HepG2 (cell line): Measurements from ENCODE around the gene P2RX7. TPM values are rescaled to one million over a fixed set of nuclear protein-coding genes. Genes with fewer than 3 reads are reported as not detected.

Experiments used
- ATF7-NPFF ChIP-seq: sonication (generic); formaldehyde crosslinking; IDR thresholded peaks from 2 replicates; pipeline ENCODE4 v1.8.1; 2023; ENCODE audit warnings: mild to moderate bottlenecking, low read depth, missing genetic modification reagents, moderate library complexity
- ATRX ChIP-seq: sonication (generic); formaldehyde crosslinking; IDR thresholded peaks from 2 replicates; pipeline ENCODE4 v1.4.0; 2020; ENCODE audit warnings: missing genetic modification reagents, borderline replicate concordance
- CENPX ChIP-seq: sonication (generic); formaldehyde crosslinking; IDR thresholded peaks from 2 replicates; pipeline ENCODE4 v1.9.0; 2021; ENCODE audit warnings: mild to moderate bottlenecking, missing genetic modification reagents, moderate library complexity
- ERF ChIP-seq: IDR thresholded peaks from 2 replicates; pipeline ENCODE4 v1.6.1; 2018; ENCODE audit warnings: missing biosample characterization, missing genetic modification reagents
- HNRNPL ChIP-seq: fragments of 200-400 bp; formaldehyde crosslinking; IDR thresholded peaks from 2 replicates; pipeline ENCODE4 v1.6.1; 2017; ENCODE audit warnings: mild to moderate bottlenecking, low read depth, low read length
- HOMEZ ChIP-seq: IDR thresholded peaks from 2 replicates; pipeline ENCODE4 v1.6.1; 2016; ENCODE audit warnings: low read depth
- MAZ ChIP-seq, 2 experiments: sonication (generic) in 1 of 2; formaldehyde crosslinking in 1 of 2; IDR thresholded peaks; 2 replicates each; pipeline versions ENCODE4 v1.5.0 to v1.6.1; 2012 to 2020; ENCODE audit warnings: low read depth in 2 of 2, mild to moderate bottlenecking in 2 of 2, borderline replicate concordance in 1 of 2, improper control_type of control experiment in 1 of 2, low read length in 1 of 2, missing genetic modification reagents in 1 of 2, moderate library complexity in 1 of 2
- MBD4 ChIP-seq: IDR thresholded peaks from 2 replicates; pipeline ENCODE4 v1.6.1; 2012; ENCODE audit warnings: low read length, inconsistent platforms, borderline replicate concordance
- MYNN ChIP-seq: sonication (generic); formaldehyde crosslinking; IDR thresholded peaks from 2 replicates; pipeline ENCODE4 v1.4.0; 2020; ENCODE audit warnings: mild to moderate bottlenecking, low read depth, missing genetic modification reagents
- NCOA2 ChIP-seq: sonication (generic); formaldehyde crosslinking; IDR thresholded peaks from 2 replicates; pipeline ENCODE4 v1.8.0; 2022; ENCODE audit warnings: inconsistent platforms
- POLR2G ChIP-seq: fragments of 200-400 bp; formaldehyde crosslinking; IDR thresholded peaks from 2 replicates; pipeline ENCODE4 v1.6.1; 2018; ENCODE audit warnings: mild to moderate bottlenecking, low read depth, low read length, moderate library complexity
- RAD21 ChIP-seq: fragments of 450-650 bp; formaldehyde crosslinking; IDR thresholded peaks from 2 replicates; pipeline ENCODE4 v1.5.0; 2020; ENCODE audit warnings: mild to moderate bottlenecking
- RBM22 ChIP-seq: fragments of 200-400 bp; formaldehyde crosslinking; optimal IDR thresholded peaks from 2 replicates; pipeline ENCODE3; 2017; ENCODE audit warnings: mild to moderate bottlenecking, low read length, moderate library complexity
- RFXAP ChIP-seq: sonication (generic); formaldehyde crosslinking; IDR thresholded peaks from 2 replicates; pipeline ENCODE4 v1.4.0; 2020; ENCODE audit warnings: missing genetic modification reagents, borderline replicate concordance
- SALL1 ChIP-seq: sonication (generic); formaldehyde crosslinking; IDR thresholded peaks from 2 replicates; pipeline ENCODE4 v1.8.0; 2022; ENCODE audit warnings: mild to moderate bottlenecking, missing genetic modification reagents
- SMARCE1 ChIP-seq: fragments of 450-650 bp; IDR thresholded peaks from 2 replicates; pipeline ENCODE4 v1.6.1; 2017; ENCODE audit warnings: borderline replicate concordance
- SOX13 ChIP-seq, 3 experiments: fragments of 450-650 bp in 1 of 3; sonication (generic) in 1 of 3; formaldehyde crosslinking in 1 of 3; IDR thresholded peaks in 2 of 3; conservative IDR thresholded peaks in 1 of 3; 2 replicates each; pipeline versions ENCODE4 v1.5.0 to v1.6.1; 2016 to 2020; ENCODE audit warnings: antibody characterized with exemption in 1 of 3, mild to moderate bottlenecking in 1 of 3, missing compliant biosample characterization in 1 of 3, missing genetic modification reagents in 1 of 3, moderate library complexity in 1 of 3
- THAP9 ChIP-seq: sonication (generic); formaldehyde crosslinking; IDR thresholded peaks from 2 replicates; pipeline ENCODE4; 2020; ENCODE audit warnings: missing genetic modification reagents, mild to moderate bottlenecking, borderline replicate concordance
- ZNF24 ChIP-seq: fragments of 450-650 bp; IDR thresholded peaks from 2 replicates; pipeline ENCODE4 v1.6.1; 2017; ENCODE audit warnings: antibody characterized with exemption, mild to moderate bottlenecking
- ZNF331 ChIP-seq: sonication (generic); formaldehyde crosslinking; IDR thresholded peaks from 2 replicates; pipeline ENCODE4 v1.4.0; 2020; ENCODE audit warnings: missing genetic modification reagents
- polyA plus RNA-seq, 8 experiments: library from polyadenylated mRNA; depleted of rRNA in 3 of 8; stranded (reverse) in 7 of 8; unstranded in 1 of 8; fragments of >200 nt; fragmentation: Illumina TruSeq in 4 of 8; extraction: Trizol in 4 of 8; gene quantifications; 2 replicates each; pipeline versions ENCODE4 v1.2.1 to v1.2.3, GENCODE V29; 2011 to 2016; ENCODE audit warnings: low read depth in 4 of 8, missing spikeins in 1 of 8, mixed read lengths in 1 of 8; ENCODE audit not compliant: insufficient read depth in 1 of 8
- total RNA-seq, 5 experiments: library from RNA; depleted of rRNA; stranded (reverse); fragments of >200 nt; fragmentation: Illumina TruSeq; extraction: Trizol; gene quantifications; 2 replicates each; pipeline ENCODE4 v1.2.3, GENCODE V29; 2016; ENCODE audit warnings: low read depth in 1 of 5
- TF ChIP-seq, protein P1 (sequence below): sonication (generic); formaldehyde crosslinking; IDR thresholded peaks from 2 replicates; pipeline ENCODE4 v1.8.0; 2022; ENCODE audit warnings: mild to moderate bottlenecking, missing genetic modification reagents
- TF ChIP-seq, protein P2 (sequence below): sonication (generic); formaldehyde crosslinking; IDR thresholded peaks from 2 replicates; pipeline ENCODE4 v1.9.0; 2022; ENCODE audit warnings: missing genetic modification reagents, mild to moderate bottlenecking, borderline replicate concordance

The P2RX7 gene
- total and polyA plus RNA-seq, 2 of the 13 experiments (the other 11 are each of a cell fraction or from before 2014, with no cell fraction given), result 0.13 to 0.73 TPM

DNA sequence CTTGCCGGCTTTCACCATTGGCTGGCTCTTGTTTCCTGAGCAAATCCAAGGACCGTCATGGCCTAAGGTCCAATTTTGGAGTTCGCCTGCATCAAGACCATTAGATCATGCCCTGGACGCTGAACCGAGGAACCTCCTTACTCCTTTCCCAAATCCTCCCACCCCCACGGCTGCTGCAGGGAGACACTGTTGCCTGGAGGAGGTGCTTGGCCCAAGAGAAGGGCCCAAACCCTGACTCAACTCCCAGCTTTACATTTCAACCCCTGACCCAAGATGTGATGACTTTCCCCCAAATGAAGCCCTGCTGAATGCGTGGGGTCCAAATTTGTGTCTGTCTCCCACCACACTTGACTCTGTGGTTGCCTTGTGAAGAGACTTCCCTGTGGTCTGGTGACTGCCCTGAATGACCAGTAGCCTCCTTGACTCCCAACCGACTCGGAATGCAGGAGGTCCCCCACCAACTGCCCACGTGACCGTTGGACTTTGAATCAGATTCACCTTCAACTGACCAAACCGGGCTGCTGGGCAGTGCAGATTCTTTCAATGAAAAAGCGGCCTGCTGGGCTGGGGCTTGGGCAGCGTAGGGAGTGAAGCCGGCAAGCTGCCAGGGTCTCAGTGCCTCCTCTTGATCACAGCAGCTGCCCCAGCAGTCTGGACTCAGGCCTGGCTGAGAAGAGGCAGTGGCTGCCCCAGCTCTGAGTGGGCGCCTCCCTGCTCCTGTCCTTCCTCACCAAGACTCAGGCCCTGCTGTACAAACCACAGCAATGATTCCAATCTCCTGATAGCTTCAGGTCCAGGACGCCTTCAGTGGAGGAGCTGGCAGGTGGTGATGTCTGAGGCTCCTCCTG lies 46.9 kb upstream of the P2RX7 start (continued):
- TF ChIP-seq ZNF24 (no peak), RAD21 (CRISPR knock-in tag) (no peak), MYNN (CRISPR knock-in tag) (no peak), RFXAP (CRISPR knock-in tag) (no peak), SOX13 (IDR thresholded peaks at IDR 0.05) (no peak), SOX13 (CRISPR knock-in tag; conservative IDR thresholded peaks at IDR 0.05 in 1 of 2, IDR thresholded peaks at IDR 0.05 in 1 of 2) (no peak), CENPX (CRISPR knock-in tag) (no peak), SALL1 (CRISPR knock-in tag) (peak; percentile 46), ZNF331 (CRISPR knock-in tag) (no peak), POLR2G (no peak), HNRNPL (no peak), HOMEZ (no peak), MBD4 (no peak), ATF7-NPFF (CRISPR knock-in tag) (no peak), ATRX (no peak), NCOA2 (no peak), THAP9 (CRISPR knock-in tag) (no peak), ERF (CRISPR knock-in tag) (no peak), RBM22 (no peak), MAZ (IDR thresholded peaks at IDR 0.05; ENCODE audit: borderline replicate concordance, low read depth, low read length) (no peak), MAZ (CRISPR knock-in tag; IDR thresholded peaks at IDR 0.05; ENCODE audit: low read depth) (no peak), SMARCE1 (no peak)
- TF ChIP-seq, protein P1, sequence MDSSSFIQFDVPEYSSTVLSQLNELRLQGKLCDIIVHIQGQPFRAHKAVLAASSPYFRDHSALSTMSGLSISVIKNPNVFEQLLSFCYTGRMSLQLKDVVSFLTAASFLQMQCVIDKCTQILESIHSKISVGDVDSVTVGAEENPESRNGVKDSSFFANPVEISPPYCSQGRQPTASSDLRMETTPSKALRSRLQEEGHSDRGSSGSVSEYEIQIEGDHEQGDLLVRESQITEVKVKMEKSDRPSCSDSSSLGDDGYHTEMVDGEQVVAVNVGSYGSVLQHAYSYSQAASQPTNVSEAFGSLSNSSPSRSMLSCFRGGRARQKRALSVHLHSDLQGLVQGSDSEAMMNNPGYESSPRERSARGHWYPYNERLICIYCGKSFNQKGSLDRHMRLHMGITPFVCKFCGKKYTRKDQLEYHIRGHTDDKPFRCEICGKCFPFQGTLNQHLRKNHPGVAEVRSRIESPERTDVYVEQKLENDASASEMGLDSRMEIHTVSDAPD, result no peak
- TF ChIP-seq, protein P2, sequence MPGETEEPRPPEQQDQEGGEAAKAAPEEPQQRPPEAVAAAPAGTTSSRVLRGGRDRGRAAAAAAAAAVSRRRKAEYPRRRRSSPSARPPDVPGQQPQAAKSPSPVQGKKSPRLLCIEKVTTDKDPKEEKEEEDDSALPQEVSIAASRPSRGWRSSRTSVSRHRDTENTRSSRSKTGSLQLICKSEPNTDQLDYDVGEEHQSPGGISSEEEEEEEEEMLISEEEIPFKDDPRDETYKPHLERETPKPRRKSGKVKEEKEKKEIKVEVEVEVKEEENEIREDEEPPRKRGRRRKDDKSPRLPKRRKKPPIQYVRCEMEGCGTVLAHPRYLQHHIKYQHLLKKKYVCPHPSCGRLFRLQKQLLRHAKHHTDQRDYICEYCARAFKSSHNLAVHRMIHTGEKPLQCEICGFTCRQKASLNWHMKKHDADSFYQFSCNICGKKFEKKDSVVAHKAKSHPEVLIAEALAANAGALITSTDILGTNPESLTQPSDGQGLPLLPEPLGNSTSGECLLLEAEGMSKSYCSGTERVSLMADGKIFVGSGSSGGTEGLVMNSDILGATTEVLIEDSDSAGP, result no peak
